Left lung (tissue), 10 donors: ENCODE results near the gene NDUFAF2. TPM values are rescaled to one million over a fixed set of nuclear protein-coding genes. Genes with fewer than 3 reads are reported as not detected.

Experiments
- ATAC-seq: fragments of 200-7000 bp; cut with Tn5 transposase; one replicate; pipeline ENCODE4 v1.9.1; 2020; ENCODE audit warnings: moderate library complexity
- DNase-seq, 4 donors: peaks; one replicate each; pipeline ENCODE4 v3.0.0-alpha.2; 2013 to 2020
- H3K27ac ChIP-seq, 2 donors: fragments of 200-600 bp; sonication (generic) in 1 of 2; one replicate each; pipeline versions ENCODE4 v1.5.0 to v1.8.0; 2020 to 2021
- H3K27me3 ChIP-seq, 2 donors: fragments of 200-600 bp; sonication (generic) in 1 of 2; one replicate each; pipeline versions ENCODE4 v1.5.0 to v1.8.0; 2020 to 2021
- H3K36me3 ChIP-seq, 2 donors: fragments of 200-600 bp; sonication (generic) in 1 of 2; one replicate each; pipeline versions ENCODE4 v1.5.0 to v1.8.0; 2020 to 2021
- H3K4me1 ChIP-seq, 2 donors: fragments of 200-600 bp; one replicate each; pipeline ENCODE4 v1.8.0; 2021
- H3K4me3 ChIP-seq, 2 donors: fragments of 200-600 bp; sonication (generic) in 1 of 2; one replicate each; pipeline versions ENCODE4 v1.5.0 to v1.8.0; 2020 to 2021; ENCODE audit warnings: mild to moderate bottlenecking in 1 of 2
- H3K9me3 ChIP-seq, 2 donors: fragments of 200-600 bp; sonication (generic) in 1 of 2; one replicate each; pipeline versions ENCODE4 v1.5.0 to v1.8.0; 2020 to 2021
- CTCF ChIP-seq, 2 donors: fragments of 200-600 bp; sonication (generic) in 1 of 2; IDR thresholded peaks; one replicate each; pipeline versions ENCODE4 v1.5.0 to v1.8.0; 2021; ENCODE audit warnings: antibody characterized with exemption in 2 of 2
- intact Hi-C, 2 donors: fragments of 100-400 bp; cut with DNase I; formaldehyde crosslinking; loops; one replicate each; pipeline versions ENCODE4 v1.11.2 to v1.14.2; 2022
- polyA plus RNA-seq, 6 donors: library from polyadenylated mRNA; unstranded; fragments of 120-200 nt; gene quantifications; one replicate each; pipeline ENCODE4 v1.2.1, GENCODE V29; 2013; ENCODE audit not compliant: insufficient read length in 6 of 6
- total RNA-seq, 2 donors: library from RNA; stranded (reverse); fragmentation: NEBNext Ultra II Directional; extraction: Animal tissue kit (Norgen Biotek cat#: 25700); gene quantifications; one replicate each; pipeline ENCODE4 v1.2.1, GENCODE V29; 2021
- donor health status: DM: no; HTN: yes; CAD: no.
- donor health status: DM: no; HTN: no; CAD: no.

Gene NDUFAF2
- total and polyA plus RNA-seq, 8 donors, result 18.4 to 32.7 (median 28.6) TPM

- TF ChIP-seq CTCF (IDR thresholded peaks at IDR 0.05), result no peak
- Histone ChIP-seq H3K4me3 (no peak overlapping the region), H3K36me3 (no peaks in the 10 kb centered on the region), H3K27me3 (no peaks in the 10 kb centered on the region), H3K4me1 (no peaks in the 10 kb centered on the region), H3K9me3 (no peaks in the 10 kb centered on the region), H3K27ac (no peak overlapping the region)
- intact Hi-C loops, result no loop called here
- no peak for DNase-seq
- ATAC-seq, result no peak
These were observed 153.4 kb downstream of the NDUFAF2 start for GRCh38 chr5:61098251-61098995.

GRCh38 chr5:61100437-61100836 lies 155.4 kb downstream of the NDUFAF2 start:
- Histone ChIP-seq H3K9me3 (no peaks in the 10 kb centered on the region), H3K36me3 (no peaks in the 10 kb centered on the region), H3K27ac (no peak overlapping the region), H3K27me3 (no peaks in the 10 kb centered on the region), H3K4me1 (no peaks in the 10 kb centered on the region), H3K4me3 (no peak overlapping the region)
- TF ChIP-seq CTCF (IDR thresholded peaks at IDR 0.05), result no peak
- intact Hi-C loops, result no loop called here
- no peak for ATAC-seq
- no peak for DNase-seq

GRCh38 chr5:61114441-61114840 lies 169.4 kb downstream of the NDUFAF2 start:
- ATAC-seq (no peak), DNase-seq (no peak)
- Histone ChIP-seq H3K4me1 (no peaks in the 10 kb centered on the region), H3K4me3 (no peak overlapping the region), H3K27me3 (no peaks in the 10 kb centered on the region), H3K27ac (no peak overlapping the region), H3K9me3 (peaks cover 0 to 5% of the 10 kb centered on the region in 2 donors), H3K36me3 (no peaks in the 10 kb centered on the region)
- TF ChIP-seq CTCF (IDR thresholded peaks at IDR 0.05), result no peak
- intact Hi-C loops, result no loop called here

- intact Hi-C loops, result no loop called here
These were observed 171.0 kb downstream of the NDUFAF2 start for GRCh38 chr5:61115968-61116367.

GRCh38 chr5:61119066-61119465 lies 174.1 kb downstream of the NDUFAF2 start:
- no peak overlapping the region for H3K4me3 ChIP-seq
- no peak for ATAC-seq
- TF ChIP-seq CTCF (IDR thresholded peaks at IDR 0.05), result no peak
- no peaks in the 10 kb centered on the region for H3K27me3 ChIP-seq
- H3K36me3 ChIP-seq, result no peaks in the 10 kb centered on the region
- H3K9me3 ChIP-seq, result no peaks in the 10 kb centered on the region
- no peaks in the 10 kb centered on the region for H3K4me1 ChIP-seq
- no peak overlapping the region for H3K27ac ChIP-seq
- intact Hi-C loops, result no loop called here
- no peak for DNase-seq

More at GRCh38 chr5:61115968-61116367, 171.0 kb downstream of the NDUFAF2 start:
- Histone ChIP-seq H3K27me3 (no peaks in the 10 kb centered on the region), H3K36me3 (no peaks in the 10 kb centered on the region), H3K4me3 (no peak overlapping the region), H3K27ac (no peak overlapping the region), H3K4me1 (no peaks in the 10 kb centered on the region), H3K9me3 (peaks cover 0 to 5% of the 10 kb centered on the region in 2 donors)
- ATAC-seq (no peak), DNase-seq (no peak)
- no peak for TF ChIP-seq CTCF (IDR thresholded peaks at IDR 0.05)
